ENCODE data around the gene SMTN.
"Not testable (repeated sequence)": the region's sequence is repeated elsewhere in the genome, so short reads cannot be mapped to it uniquely, and the experiment has no call there.

SMTN gene

GRCh38 chr22:31103111-31103510 lies 22.0 kb downstream of the SMTN start:
- in situ Hi-C loops (cut with HindIII; ENCODE audit: low sequenced_read_pairs), result no loop called here

- in situ Hi-C loops (cut with HindIII; ENCODE audit: low sequenced_read_pairs), result no loop called here
These were observed 23.0 kb downstream of the SMTN start for GRCh38 chr22:31103899-31104694.

- in situ Hi-C loops (cut with HindIII; ENCODE audit: low sequenced_read_pairs), result no loop called here
These were observed 23.8 kb downstream of the SMTN start for GRCh38 chr22:31104869-31105268.

GRCh38 chr22:31105282-31105929 lies 24.3 kb downstream of the SMTN start:
- in situ Hi-C loops (cut with HindIII; ENCODE audit: low sequenced_read_pairs), result no loop called here

- in situ Hi-C loops (cut with HindIII; ENCODE audit: low sequenced_read_pairs), result no loop called here
These were observed 25.0 kb downstream of the SMTN start for GRCh38 chr22:31106001-31106571.

GRCh38 chr22:31106731-31107177 lies 25.6 kb downstream of the SMTN start:
- in situ Hi-C loops (cut with HindIII; ENCODE audit: low sequenced_read_pairs), result no loop called here

- in situ Hi-C loops (cut with HindIII; ENCODE audit: low sequenced_read_pairs), result no loop called here
These were observed 26.2 kb downstream of the SMTN start, which contains the start of gene SELENOM for GRCh38 chr22:31107178-31107893. Gene SELENOM (minus strand): TSS chr22:31107568. CDS start chr22:31107505, 63 bp downstream.

- in situ Hi-C loops (cut with HindIII; ENCODE audit: low sequenced_read_pairs), result no loop called here
These were observed 26.7 kb downstream of the SMTN start for GRCh38 chr22:31107894-31108218.

GRCh38 chr22:31112547-31113091 lies 31.5 kb downstream of the SMTN start:
- in situ Hi-C loops (cut with HindIII; ENCODE audit: low sequenced_read_pairs), result not testable (repeated sequence)

GRCh38 chr22:31118046-31118820 lies 37.1 kb downstream of the SMTN start:
- in situ Hi-C loops (cut with HindIII; ENCODE audit: low sequenced_read_pairs), result loop anchor here (5.0 kb wide), 4 partner anchors 54 to 214 kb away; no protein-coding TSS in a partner anchor

GRCh38 chr22:31119026-31119717 lies 38.1 kb downstream of the SMTN start:
- in situ Hi-C loops (cut with HindIII; ENCODE audit: low sequenced_read_pairs), result loop anchor here (5.0 kb wide), 4 partner anchors 53 to 213 kb away; no protein-coding TSS in a partner anchor

- in situ Hi-C loops (cut with HindIII; ENCODE audit: low sequenced_read_pairs), result no loop called here
These were observed 39.1 kb downstream of the SMTN start for GRCh38 chr22:31120230-31120629.

GRCh38 chr22:31120642-31121041 lies 39.5 kb downstream of the SMTN start:
- in situ Hi-C loops (cut with HindIII; ENCODE audit: low sequenced_read_pairs), result no loop called here

- in situ Hi-C loops (cut with HindIII; ENCODE audit: low sequenced_read_pairs), result no loop called here
These were observed 40.3 kb downstream of the SMTN start for GRCh38 chr22:31121403-31121802.

GRCh38 chr22:31122196-31122531 lies 41.0 kb downstream of the SMTN start:
- in situ Hi-C loops (cut with HindIII; ENCODE audit: low sequenced_read_pairs), result no loop called here

GRCh38 chr22:31122532-31123291 lies 41.6 kb downstream of the SMTN start, which contains the start of gene INPP5J:
Gene INPP5J (plus strand): TSS chr22:31122966. CDS start chr22:31123015, 49 bp downstream.
- in situ Hi-C loops (cut with HindIII; ENCODE audit: low sequenced_read_pairs), result no loop called here

- in situ Hi-C loops (cut with HindIII; ENCODE audit: low sequenced_read_pairs), result no loop called here
These were observed 42.1 kb downstream of the SMTN start for GRCh38 chr22:31123292-31123602.

- in situ Hi-C loops (cut with HindIII; ENCODE audit: low sequenced_read_pairs), result no loop called here
These were observed 43.2 kb downstream of the SMTN start for GRCh38 chr22:31124290-31124689.
